ENCODE data around the gene CNPY4.

Gene CNPY4

DNA sequence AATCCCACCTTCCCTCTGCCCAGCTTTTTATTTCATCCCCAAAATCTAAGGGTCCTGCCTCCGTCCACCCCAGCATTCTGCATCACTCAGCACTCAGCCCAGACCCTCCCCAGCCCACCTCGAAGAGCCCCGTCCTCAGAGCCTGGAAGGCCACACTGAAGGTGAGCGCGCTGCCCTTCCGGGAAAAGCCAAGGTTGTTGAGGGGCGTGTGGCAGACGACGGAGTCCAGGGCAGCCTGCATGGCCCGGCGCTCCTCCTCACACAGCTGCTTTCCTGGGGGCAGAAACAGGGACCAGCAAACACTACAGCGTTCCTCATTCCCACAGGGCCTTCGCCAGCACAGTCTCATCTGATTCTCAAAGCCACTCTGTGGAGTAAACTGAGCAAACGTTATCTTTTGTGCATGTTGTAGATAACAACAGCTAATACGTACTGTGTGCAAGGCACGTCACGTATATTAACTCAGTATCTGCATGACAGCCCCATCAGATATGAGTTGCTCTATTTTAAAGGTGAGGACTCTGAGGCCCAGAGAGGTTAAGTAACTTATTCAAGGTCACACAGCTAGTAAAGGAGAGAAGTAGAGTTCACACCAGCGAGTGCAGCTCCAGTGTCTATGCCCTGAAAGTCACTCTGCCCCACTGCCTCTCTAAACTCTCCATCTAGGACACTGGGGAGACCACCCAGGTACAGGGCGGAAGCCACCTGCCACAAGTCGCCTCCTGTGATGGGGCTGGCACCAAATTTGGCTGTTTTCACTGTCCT lies 36.3 kb downstream of the CNPY4 start:
- no peak overlapping the region for H3K4me3 ChIP-seq (replicated peaks; ENCODE audit: low read depth, low read length)
- no peaks in the 10 kb centered on the region for H3K27me3 ChIP-seq (replicated peaks; ENCODE audit: control insufficient read depth, insufficient read depth, low read length)
- no peak for DNase-seq (ENCODE audit: extremely low read depth, insufficient read length)
- no peak for TF ChIP-seq CTCF (IDR thresholded peaks at IDR 0.05; ENCODE audit: insufficient read depth, low read length, poor library complexity, severe bottlenecking)
- peaks cover 30% of the 10 kb centered on the region for H3K36me3 ChIP-seq (ENCODE audit: control insufficient read depth, insufficient read depth, low read length)

DNA sequence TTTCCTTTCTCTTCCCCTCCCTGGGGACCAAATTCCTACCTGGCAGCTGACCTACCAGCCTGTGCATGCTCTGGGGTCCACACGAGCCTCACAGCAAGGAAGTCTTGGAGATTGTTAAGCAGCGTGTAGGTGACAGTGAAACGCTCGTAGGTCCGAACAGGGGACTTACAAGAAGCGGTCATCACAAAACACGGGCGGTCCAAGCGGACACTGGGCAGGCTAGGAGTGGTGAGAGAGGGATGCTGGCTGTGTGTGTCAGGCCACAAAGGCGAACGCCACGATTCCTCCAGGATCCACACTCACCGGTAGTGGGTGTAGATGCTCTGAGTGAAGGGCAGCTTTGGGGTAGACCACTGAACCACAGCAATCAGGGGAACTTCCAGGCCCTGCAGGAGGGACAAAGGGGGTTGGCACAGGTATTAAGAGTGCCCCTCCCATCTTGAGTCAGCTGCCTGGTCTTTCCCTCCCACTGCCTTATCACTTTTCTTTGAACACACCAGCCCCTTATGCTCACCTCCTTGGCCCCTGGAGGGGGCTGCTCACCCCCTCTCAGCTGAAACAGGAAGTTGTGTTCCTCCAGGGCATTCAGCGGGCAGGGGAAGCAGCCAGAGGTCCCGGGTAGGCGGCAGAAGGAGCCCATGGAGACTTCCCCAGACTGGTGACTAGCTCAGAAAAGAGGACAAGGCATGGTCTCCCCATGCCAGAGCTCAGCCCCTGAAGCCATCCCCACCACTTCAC lies 37.1 kb downstream of the CNPY4 start:
- peaks cover 30% of the 10 kb centered on the region for H3K36me3 ChIP-seq (ENCODE audit: control insufficient read depth, insufficient read depth, low read length)
- DNase-seq (ENCODE audit: extremely low read depth, insufficient read length): no peak
- H3K4me3 ChIP-seq (replicated peaks; ENCODE audit: low read depth, low read length): peak overlapping the region; percentile 86
- TF ChIP-seq CTCF (IDR thresholded peaks at IDR 0.05; ENCODE audit: insufficient read depth, low read length, poor library complexity, severe bottlenecking): no peak
- no peaks in the 10 kb centered on the region for H3K27me3 ChIP-seq (replicated peaks; ENCODE audit: control insufficient read depth, insufficient read depth, low read length)

DNA sequence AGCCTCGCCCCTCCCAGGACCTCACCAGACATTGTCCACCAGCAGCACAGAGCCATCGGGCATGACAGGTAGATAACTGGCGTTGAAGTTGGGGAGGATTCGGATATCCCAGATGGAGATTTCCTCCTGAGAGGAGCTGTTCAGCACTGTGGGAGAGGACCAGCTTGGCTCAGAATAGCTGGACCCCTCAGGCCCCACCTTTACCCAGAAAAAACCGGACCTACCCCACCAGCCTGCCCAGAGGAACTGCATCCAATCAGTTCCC lies 37.6 kb downstream of the CNPY4 start:
- no peak for DNase-seq (ENCODE audit: extremely low read depth, insufficient read length)
- Histone ChIP-seq H3K4me3 (replicated peaks; ENCODE audit: low read depth, low read length) (peak overlapping the region; percentile 86), H3K36me3 (ENCODE audit: control insufficient read depth, insufficient read depth, low read length) (peaks cover 27% of the 10 kb centered on the region), H3K27me3 (replicated peaks; ENCODE audit: control insufficient read depth, insufficient read depth, low read length) (no peaks in the 10 kb centered on the region)
- no peak for TF ChIP-seq CTCF (IDR thresholded peaks at IDR 0.05; ENCODE audit: insufficient read depth, low read length, poor library complexity, severe bottlenecking)

DNA sequence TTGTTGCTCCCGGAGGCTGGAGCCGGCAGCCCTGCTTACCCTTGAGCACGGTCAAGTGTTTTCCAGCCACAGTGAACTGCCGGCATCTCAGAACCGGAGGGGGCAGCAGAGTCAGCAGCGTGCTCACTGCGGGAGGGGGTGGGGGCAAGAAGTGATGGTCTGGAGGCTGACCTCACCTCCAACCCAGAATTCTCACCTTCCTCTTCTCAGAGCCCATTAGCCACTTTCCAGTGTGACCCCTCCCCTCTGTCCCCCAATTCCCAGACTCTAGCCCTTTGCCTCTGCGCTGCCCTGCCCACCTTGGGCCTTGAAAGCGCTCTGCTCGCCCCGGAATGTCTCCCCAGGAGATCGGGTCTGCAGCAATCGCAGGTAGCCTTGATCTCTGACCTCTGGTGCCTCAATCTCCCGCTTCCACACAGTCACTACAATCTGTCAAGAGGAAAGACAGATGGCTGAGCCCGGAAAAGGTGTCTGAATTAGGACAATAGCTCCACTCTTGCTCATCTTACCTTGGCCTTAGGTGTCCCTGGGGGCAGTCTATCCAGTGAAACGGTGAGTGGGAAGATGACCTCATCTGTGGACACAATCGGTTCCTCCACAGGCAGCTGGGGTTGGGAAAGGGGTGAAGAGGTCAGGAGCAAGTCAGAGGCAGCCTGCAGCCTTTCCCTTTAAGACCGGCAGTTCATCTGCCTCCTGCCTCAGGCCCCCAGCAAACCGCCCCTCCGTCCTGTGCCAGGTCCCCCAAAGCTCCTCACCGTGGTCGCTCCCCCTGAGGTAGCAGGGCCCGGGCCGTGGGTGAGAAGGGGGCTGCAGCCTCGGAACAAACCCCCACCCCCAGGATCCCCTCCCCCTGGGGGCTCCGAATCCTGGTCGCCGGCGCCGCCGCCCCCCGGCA lies 38.1 kb downstream of the CNPY4 start:
- peak overlapping the region; percentile 86 for H3K4me3 ChIP-seq (replicated peaks; ENCODE audit: low read depth, low read length)
- H3K27me3 ChIP-seq (replicated peaks; ENCODE audit: control insufficient read depth, insufficient read depth, low read length): no peaks in the 10 kb centered on the region
- TF ChIP-seq CTCF (IDR thresholded peaks at IDR 0.05; ENCODE audit: insufficient read depth, low read length, poor library complexity, severe bottlenecking): no peak
- peaks cover 27% of the 10 kb centered on the region for H3K36me3 ChIP-seq (ENCODE audit: control insufficient read depth, insufficient read depth, low read length)
- DNase-seq (ENCODE audit: extremely low read depth, insufficient read length): no peak

DNA sequence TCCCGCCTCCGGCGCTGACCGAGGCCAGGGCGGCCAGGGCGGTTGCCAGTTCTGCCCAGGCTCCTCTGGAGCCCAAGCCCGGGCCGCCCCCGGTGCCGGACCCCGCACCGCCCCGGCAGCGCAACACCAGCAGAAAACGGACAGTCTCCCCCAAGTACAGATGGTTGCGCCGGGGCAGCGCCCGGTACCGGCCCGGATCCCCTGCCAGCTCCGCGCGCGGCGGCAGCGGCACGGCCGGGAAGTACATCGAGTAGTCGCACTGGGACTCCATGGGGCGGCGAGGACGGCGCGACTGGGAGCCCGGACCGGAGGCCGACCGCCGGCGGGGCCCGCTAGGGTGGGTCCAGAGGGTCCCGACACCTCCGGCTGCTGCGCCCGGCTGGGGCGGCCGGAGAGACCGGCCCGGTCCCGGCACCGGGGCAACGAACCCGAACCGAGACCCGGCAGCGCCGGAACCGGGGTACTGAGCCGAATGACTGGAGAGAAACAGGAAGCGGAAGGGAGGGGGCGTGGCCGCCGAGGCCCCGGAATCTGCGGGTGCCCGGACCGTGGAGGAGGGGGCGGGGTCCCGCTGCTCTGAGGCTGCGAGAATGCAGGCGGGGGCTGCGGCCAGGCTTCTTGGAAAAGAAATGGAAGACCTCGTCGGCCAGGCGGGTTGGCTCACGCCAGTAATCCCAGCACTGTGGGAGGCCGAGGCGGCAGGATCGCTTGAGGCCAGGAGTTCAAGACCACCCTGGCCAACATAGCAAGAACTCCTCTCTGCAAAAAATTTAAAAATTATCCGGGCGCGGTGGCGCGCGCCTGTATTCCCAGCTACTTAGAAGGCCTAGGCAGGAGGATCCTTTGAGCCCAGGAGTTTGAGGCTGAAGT lies 39.0 kb downstream of the CNPY4 start, which contains the start of gene TRAPPC14:
Gene TRAPPC14 (minus strand): TSS at position 495 of the 870 bp plus-strand sequence. CDS start 224 bp downstream, at position 271.
- peak; percentile 88 for DNase-seq (ENCODE audit: extremely low read depth, insufficient read length)
- H3K36me3 ChIP-seq (ENCODE audit: control insufficient read depth, insufficient read depth, low read length): peaks cover 27% of the 10 kb centered on the region
- TF ChIP-seq CTCF (IDR thresholded peaks at IDR 0.05; ENCODE audit: insufficient read depth, low read length, poor library complexity, severe bottlenecking): no peak
- H3K27me3 ChIP-seq (replicated peaks; ENCODE audit: control insufficient read depth, insufficient read depth, low read length): no peaks in the 10 kb centered on the region
- peak within 1 kb of the TSS; percentile 86 for H3K4me3 ChIP-seq (replicated peaks; ENCODE audit: low read depth, low read length)
